HG02981 (cell line): ENCODE measurements around the gene ADAM19.

Experiments used
- ATAC-seq: cut with Tn5 transposase; IDR thresholded peaks from one replicate; pipeline ENCODE4 v1.9.1; 2021; ENCODE audit warnings: mild to moderate bottlenecking, moderate library complexity; ENCODE audit not compliant: unreplicated experiment

The ADAM19 gene

GRCh38 chr5:157545610-157546310 is 29.8 kb downstream of the ADAM19 start:
- ATAC-seq, result no peak

GRCh38 chr5:157544623-157544989 is 31.0 kb downstream of the ADAM19 start:
- no peak for ATAC-seq

- ATAC-seq, result no peak
These were observed 31.6 kb downstream of the ADAM19 start for GRCh38 chr5:157543825-157544622.

- ATAC-seq, result no peak
These were observed 33.1 kb downstream of the ADAM19 start for GRCh38 chr5:157542282-157543000.

GRCh38 chr5:157541447-157542118 is 34.0 kb downstream of the ADAM19 start:
- no peak for ATAC-seq

GRCh38 chr5:157540707-157541446 is 34.7 kb downstream of the ADAM19 start:
- peak; percentile 89 for ATAC-seq

- ATAC-seq, result no peak
These were observed 35.5 kb downstream of the ADAM19 start for GRCh38 chr5:157540124-157540523.

- no peak for ATAC-seq
These were observed 36.0 kb downstream of the ADAM19 start for GRCh38 chr5:157539503-157540022.

GRCh38 chr5:157538311-157538710 is 37.3 kb downstream of the ADAM19 start:
- no peak for ATAC-seq

GRCh38 chr5:157535042-157535865 is 40.3 kb downstream of the ADAM19 start:
- no peak for ATAC-seq

- ATAC-seq, result no peak
These were observed 42.5 kb downstream of the ADAM19 start for GRCh38 chr5:157533011-157533481.

GRCh38 chr5:157532022-157532421 is 43.6 kb downstream of the ADAM19 start:
- ATAC-seq, result no peak

GRCh38 chr5:157530226-157530972 is 45.2 kb downstream of the ADAM19 start:
- ATAC-seq, result no peak

- no peak for ATAC-seq
These were observed 46.6 kb downstream of the ADAM19 start for GRCh38 chr5:157529002-157529401.

GRCh38 chr5:157528036-157528632 is 47.4 kb downstream of the ADAM19 start:
- ATAC-seq, result no peak

- ATAC-seq, result no peak
These were observed 50.7 kb downstream of the ADAM19 start for GRCh38 chr5:157524887-157525286.

- ATAC-seq, result no peak
These were observed 51.6 kb downstream of the ADAM19 start for GRCh38 chr5:157523976-157524375.

GRCh38 chr5:157521704-157522029 is 53.9 kb downstream of the ADAM19 start:
- ATAC-seq, result no peak
